Measurements from ENCODE around the gene COPS2. TPM values are rescaled to one million over a fixed set of nuclear protein-coding genes. Genes with fewer than 3 reads are reported as not detected.
A peak's percentile ranks its signal among the peaks of the same experiment; 100 is the strongest.

The COPS2 gene
- total and polyA plus RNA-seq, 9 of the 15 experiments (the other 6 are each of a cell fraction or from before 2014, with no cell fraction given), result 66.4 to 154 (median 117) TPM

DNA sequence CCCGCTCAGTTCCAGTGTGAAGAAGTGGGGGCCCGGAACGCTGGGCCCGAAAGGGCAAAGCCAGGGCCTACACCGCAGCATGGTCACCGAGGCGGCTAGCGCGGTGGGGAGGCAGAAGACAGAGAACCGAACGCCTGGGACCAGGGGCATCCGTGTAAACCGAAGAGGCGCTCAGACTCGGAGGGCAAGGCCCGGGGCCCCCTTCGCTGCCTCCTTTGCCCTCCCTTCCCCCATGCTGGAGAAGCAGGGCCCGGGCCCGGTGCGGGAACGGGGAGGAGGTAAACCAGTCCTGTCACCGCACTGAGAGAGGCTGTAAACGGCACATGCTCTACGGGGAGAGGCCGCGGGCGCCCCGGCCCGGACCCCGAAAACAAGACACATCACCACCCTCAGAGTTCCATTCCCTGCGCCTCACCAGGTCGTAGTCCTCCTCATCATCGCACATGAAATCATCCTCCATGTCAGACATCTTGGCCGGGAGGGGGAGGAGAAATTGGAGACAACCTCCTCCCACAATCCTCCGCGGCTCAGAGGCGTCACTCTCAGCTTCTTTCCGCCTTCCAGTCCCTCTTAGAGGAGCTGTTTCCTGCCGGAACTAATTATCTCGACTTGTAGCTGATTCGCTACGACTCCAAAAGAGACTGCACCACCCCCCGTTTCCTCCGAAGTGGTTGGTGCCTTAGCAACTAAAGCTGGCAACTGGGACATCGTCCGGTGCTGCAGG lies at the start of gene COPS2 (continued):
- TF ChIP-seq, protein P1, sequence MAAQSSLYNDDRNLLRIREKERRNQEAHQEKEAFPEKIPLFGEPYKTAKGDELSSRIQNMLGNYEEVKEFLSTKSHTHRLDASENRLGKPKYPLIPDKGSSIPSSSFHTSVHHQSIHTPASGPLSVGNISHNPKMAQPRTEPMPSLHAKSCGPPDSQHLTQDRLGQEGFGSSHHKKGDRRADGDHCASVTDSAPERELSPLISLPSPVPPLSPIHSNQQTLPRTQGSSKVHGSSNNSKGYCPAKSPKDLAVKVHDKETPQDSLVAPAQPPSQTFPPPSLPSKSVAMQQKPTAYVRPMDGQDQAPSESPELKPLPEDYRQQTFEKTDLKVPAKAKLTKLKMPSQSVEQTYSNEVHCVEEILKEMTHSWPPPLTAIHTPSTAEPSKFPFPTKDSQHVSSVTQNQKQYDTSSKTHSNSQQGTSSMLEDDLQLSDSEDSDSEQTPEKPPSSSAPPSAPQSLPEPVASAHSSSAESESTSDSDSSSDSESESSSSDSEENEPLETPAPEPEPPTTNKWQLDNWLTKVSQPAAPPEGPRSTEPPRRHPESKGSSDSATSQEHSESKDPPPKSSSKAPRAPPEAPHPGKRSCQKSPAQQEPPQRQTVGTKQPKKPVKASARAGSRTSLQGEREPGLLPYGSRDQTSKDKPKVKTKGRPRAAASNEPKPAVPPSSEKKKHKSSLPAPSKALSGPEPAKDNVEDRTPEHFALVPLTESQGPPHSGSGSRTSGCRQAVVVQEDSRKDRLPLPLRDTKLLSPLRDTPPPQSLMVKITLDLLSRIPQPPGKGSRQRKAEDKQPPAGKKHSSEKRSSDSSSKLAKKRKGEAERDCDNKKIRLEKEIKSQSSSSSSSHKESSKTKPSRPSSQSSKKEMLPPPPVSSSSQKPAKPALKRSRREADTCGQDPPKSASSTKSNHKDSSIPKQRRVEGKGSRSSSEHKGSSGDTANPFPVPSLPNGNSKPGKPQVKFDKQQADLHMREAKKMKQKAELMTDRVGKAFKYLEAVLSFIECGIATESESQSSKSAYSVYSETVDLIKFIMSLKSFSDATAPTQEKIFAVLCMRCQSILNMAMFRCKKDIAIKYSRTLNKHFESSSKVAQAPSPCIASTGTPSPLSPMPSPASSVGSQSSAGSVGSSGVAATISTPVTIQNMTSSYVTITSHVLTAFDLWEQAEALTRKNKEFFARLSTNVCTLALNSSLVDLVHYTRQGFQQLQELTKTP (IDR thresholded peaks at IDR 0.05; ENCODE audit: low read depth in 1 of 2, partially characterized antibody in 2 of 2), result peak; percentile 49 to 83
- TF ChIP-seq, protein P2, sequence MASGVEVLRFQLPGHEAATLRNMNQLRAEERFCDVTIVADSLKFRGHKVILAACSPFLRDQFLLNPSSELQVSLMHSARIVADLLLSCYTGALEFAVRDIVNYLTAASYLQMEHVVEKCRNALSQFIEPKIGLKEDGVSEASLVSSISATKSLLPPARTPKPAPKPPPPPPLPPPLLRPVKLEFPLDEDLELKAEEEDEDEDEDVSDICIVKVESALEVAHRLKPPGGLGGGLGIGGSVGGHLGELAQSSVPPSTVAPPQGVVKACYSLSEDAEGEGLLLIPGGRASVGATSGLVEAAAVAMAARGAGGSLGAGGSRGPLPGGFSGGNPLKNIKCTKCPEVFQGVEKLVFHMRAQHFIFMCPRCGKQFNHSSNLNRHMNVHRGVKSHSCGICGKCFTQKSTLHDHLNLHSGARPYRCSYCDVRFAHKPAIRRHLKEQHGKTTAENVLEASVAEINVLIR (CRISPR knock-in tag; IDR thresholded peaks at IDR 0.05), result no peak
- TF ChIP-seq IFI16 (CRISPR knock-in tag; IDR thresholded peaks at IDR 0.05), result no peak
- peak; percentile 69 for TF ChIP-seq TAF1 (IDR thresholded peaks at IDR 0.05; ENCODE audit: control insufficient read depth, extremely low read depth, insufficient read depth, low read length, severe bottlenecking)
- no peak for TF ChIP-seq COPS2 (conservative IDR thresholded peaks at IDR 0.05)
- TF ChIP-seq ZFP36 (IDR thresholded peaks at IDR 0.05; ENCODE audit: low read depth, low read length, partially characterized antibody), result no peak
- TF ChIP-seq HNRNPLL (IDR thresholded peaks at IDR 0.05; ENCODE audit: low read depth, low read length, poor library complexity, severe bottlenecking), result no peak
- peak; percentile 31; the same call in 1 of the 2 replicates for TF ChIP-seq NFE2 (IDR thresholded peaks at IDR 0.05; ENCODE audit: low read depth)
- peak; percentile 31 to 52; a peak in 1 of 4 replicates for TF ChIP-seq NRF1 (conservative IDR thresholded peaks at IDR 0.05 in 1 of 2, IDR thresholded peaks at IDR 0.05 in 1 of 2)
- TF ChIP-seq, protein P3, sequence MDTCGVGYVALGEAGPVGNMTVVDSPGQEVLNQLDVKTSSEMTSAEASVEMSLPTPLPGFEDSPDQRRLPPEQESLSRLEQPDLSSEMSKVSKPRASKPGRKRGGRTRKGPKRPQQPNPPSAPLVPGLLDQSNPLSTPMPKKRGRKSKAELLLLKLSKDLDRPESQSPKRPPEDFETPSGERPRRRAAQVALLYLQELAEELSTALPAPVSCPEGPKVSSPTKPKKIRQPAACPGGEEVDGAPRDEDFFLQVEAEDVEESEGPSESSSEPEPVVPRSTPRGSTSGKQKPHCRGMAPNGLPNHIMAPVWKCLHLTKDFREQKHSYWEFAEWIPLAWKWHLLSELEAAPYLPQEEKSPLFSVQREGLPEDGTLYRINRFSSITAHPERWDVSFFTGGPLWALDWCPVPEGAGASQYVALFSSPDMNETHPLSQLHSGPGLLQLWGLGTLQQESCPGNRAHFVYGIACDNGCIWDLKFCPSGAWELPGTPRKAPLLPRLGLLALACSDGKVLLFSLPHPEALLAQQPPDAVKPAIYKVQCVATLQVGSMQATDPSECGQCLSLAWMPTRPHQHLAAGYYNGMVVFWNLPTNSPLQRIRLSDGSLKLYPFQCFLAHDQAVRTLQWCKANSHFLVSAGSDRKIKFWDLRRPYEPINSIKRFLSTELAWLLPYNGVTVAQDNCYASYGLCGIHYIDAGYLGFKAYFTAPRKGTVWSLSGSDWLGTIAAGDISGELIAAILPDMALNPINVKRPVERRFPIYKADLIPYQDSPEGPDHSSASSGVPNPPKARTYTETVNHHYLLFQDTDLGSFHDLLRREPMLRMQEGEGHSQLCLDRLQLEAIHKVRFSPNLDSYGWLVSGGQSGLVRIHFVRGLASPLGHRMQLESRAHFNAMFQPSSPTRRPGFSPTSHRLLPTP (IDR thresholded peaks at IDR 0.05; ENCODE audit: borderline replicate concordance, extremely low read depth, insufficient read length), result no peak
- TF ChIP-seq, protein P4, sequence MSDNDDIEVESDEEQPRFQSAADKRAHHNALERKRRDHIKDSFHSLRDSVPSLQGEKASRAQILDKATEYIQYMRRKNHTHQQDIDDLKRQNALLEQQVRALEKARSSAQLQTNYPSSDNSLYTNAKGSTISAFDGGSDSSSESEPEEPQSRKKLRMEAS (CRISPR knock-in tag; IDR thresholded peaks at IDR 0.05), result peak; percentile 46
- TF ChIP-seq, protein P5, sequence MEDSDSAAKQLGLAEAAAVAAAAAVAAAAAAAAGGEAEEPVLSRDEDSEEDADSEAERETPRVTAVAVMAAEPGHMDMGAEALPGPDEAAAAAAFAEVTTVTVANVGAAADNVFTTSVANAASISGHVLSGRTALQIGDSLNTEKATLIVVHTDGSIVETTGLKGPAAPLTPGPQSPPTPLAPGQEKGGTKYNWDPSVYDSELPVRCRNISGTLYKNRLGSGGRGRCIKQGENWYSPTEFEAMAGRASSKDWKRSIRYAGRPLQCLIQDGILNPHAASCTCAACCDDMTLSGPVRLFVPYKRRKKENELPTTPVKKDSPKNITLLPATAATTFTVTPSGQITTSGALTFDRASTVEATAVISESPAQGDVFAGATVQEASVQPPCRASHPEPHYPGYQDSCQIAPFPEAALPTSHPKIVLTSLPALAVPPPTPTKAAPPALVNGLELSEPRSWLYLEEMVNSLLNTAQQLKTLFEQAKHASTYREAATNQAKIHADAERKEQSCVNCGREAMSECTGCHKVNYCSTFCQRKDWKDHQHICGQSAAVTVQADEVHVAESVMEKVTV (CRISPR knock-in tag; IDR thresholded peaks at IDR 0.05), result no peak
- TF ChIP-seq KLF6 (CRISPR knock-in tag; IDR thresholded peaks at IDR 0.05; ENCODE audit: borderline replicate concordance), result no peak
- peak; percentile 84 to 87 for TF ChIP-seq ARNT (IDR thresholded peaks at IDR 0.05)
- peak; percentile 95 for TF ChIP-seq RFX1 (IDR thresholded peaks at IDR 0.05)
- TF ChIP-seq NELFE (IDR thresholded peaks at IDR 0.05; ENCODE audit: insufficient read depth, insufficient read length), result no peak
- peak; percentile 69 for TF ChIP-seq BMI1 (IDR thresholded peaks at IDR 0.05; ENCODE audit: low read length)
